Measurements from ENCODE around the gene CHAC1. TPM values are rescaled to one million over a fixed set of nuclear protein-coding genes. Genes with fewer than 3 reads are reported as not detected.

Gene CHAC1
- total RNA-seq, 1 experiment from 2014 or later: 11.6 TPM

GRCh38 chr15:40918146-40918798 lies 35.0 kb upstream of the CHAC1 start:
- CTCF ChIA-PET: no interaction called here
- H3K9me3 ChIP-seq (ENCODE audit: low read depth, low read length, poor library complexity, severe bottlenecking): no peaks in the 10 kb centered on the region

GRCh38 chr15:40918799-40919392 lies 34.4 kb upstream of the CHAC1 start:
- no TSS peak for BruUV-seq (replicated peaks)
- DNase-seq (ENCODE audit: low spot score): no peak
- Histone ChIP-seq H3K36me3 (ENCODE audit: insufficient read depth, low read length, poor library complexity, severe bottlenecking) (no peaks in the 10 kb centered on the region), H3K27ac (ENCODE audit: low read depth, low read length, poor library complexity, severe bottlenecking) (no peak overlapping the region), H3K9me3 (ENCODE audit: low read depth, low read length, poor library complexity, severe bottlenecking) (no peaks in the 10 kb centered on the region), H3K27me3 (replicated peaks; ENCODE audit: insufficient read depth, low read depth, low read length, poor library complexity) (no peaks in the 10 kb centered on the region), H3K4me1 (ENCODE audit: insufficient read depth, low read length, poor library complexity, severe bottlenecking) (no peaks in the 10 kb centered on the region), H3K4me3 (ENCODE audit: low read depth, low read length, poor library complexity, severe bottlenecking) (no peak overlapping the region)
- intact Hi-C loops (cut with micrococcal nuclease; ENCODE audit: unreplicated experiment): no loop called here
- CTCF ChIA-PET: no interaction called here
- POLR2A ChIA-PET (ENCODE audit: low non-redundant PET): no interaction called here
- no peak for TF ChIP-seq EZH2 (IDR thresholded peaks at IDR 0.05; ENCODE audit: borderline replicate concordance, low read depth, low read length, poor library complexity, severe bottlenecking)
- TF ChIP-seq CTCF (conservative IDR thresholded peaks at IDR 0.05; ENCODE audit: low read depth, low read length): no peak

More at GRCh38 chr15:40918146-40918798, 35.0 kb upstream of the CHAC1 start:
- H3K27me3 ChIP-seq (replicated peaks; ENCODE audit: insufficient read depth, low read depth, low read length, poor library complexity): no peaks in the 10 kb centered on the region
- no peak for DNase-seq (ENCODE audit: low spot score)
- intact Hi-C loops (cut with micrococcal nuclease; ENCODE audit: unreplicated experiment): no loop called here
- no peaks in the 10 kb centered on the region for H3K36me3 ChIP-seq (ENCODE audit: insufficient read depth, low read length, poor library complexity, severe bottlenecking)
- H3K4me1 ChIP-seq (ENCODE audit: insufficient read depth, low read length, poor library complexity, severe bottlenecking): no peaks in the 10 kb centered on the region
- BruUV-seq (replicated peaks): no TSS peak
- TF ChIP-seq CTCF (conservative IDR thresholded peaks at IDR 0.05; ENCODE audit: low read depth, low read length): no peak
- TF ChIP-seq EZH2 (IDR thresholded peaks at IDR 0.05; ENCODE audit: borderline replicate concordance, low read depth, low read length, poor library complexity, severe bottlenecking): no peak
- POLR2A ChIA-PET (ENCODE audit: low non-redundant PET): no interaction called here
- H3K4me3 ChIP-seq (ENCODE audit: low read depth, low read length, poor library complexity, severe bottlenecking): no peak overlapping the region
- no peak overlapping the region for H3K27ac ChIP-seq (ENCODE audit: low read depth, low read length, poor library complexity, severe bottlenecking)

GRCh38 chr15:40921949-40922607 lies 31.2 kb upstream of the CHAC1 start:
- POLR2A ChIA-PET (ENCODE audit: low non-redundant PET): no interaction called here
- no peak for DNase-seq (ENCODE audit: low spot score)
- CTCF ChIA-PET: interaction anchor here (1.0 kb wide), 1 partner anchor 18 kb away, joined by 3 read pairs; no protein-coding TSS in a partner anchor
- Histone ChIP-seq H3K27ac (ENCODE audit: low read depth, low read length, poor library complexity, severe bottlenecking) (no peak overlapping the region), H3K4me1 (ENCODE audit: insufficient read depth, low read length, poor library complexity, severe bottlenecking) (peaks cover 15% of the 10 kb centered on the region), H3K4me3 (ENCODE audit: low read depth, low read length, poor library complexity, severe bottlenecking) (no peak overlapping the region), H3K36me3 (ENCODE audit: insufficient read depth, low read length, poor library complexity, severe bottlenecking) (no peaks in the 10 kb centered on the region), H3K9me3 (ENCODE audit: low read depth, low read length, poor library complexity, severe bottlenecking) (no peaks in the 10 kb centered on the region), H3K27me3 (replicated peaks; ENCODE audit: insufficient read depth, low read depth, low read length, poor library complexity) (peaks cover 23% of the 10 kb centered on the region)
- TF ChIP-seq CTCF (conservative IDR thresholded peaks at IDR 0.05; ENCODE audit: low read depth, low read length): no peak
- no peak for TF ChIP-seq EZH2 (IDR thresholded peaks at IDR 0.05; ENCODE audit: borderline replicate concordance, low read depth, low read length, poor library complexity, severe bottlenecking)
- BruUV-seq (replicated peaks): no TSS peak
- intact Hi-C loops (cut with micrococcal nuclease; ENCODE audit: unreplicated experiment): no loop called here
